GM10847 (cell line): ENCODE data around the gene ARHGEF38.

Source experiments
- POLR2A ChIP-seq: IDR thresholded peaks from 2 replicates; pipeline ENCODE4 v1.6.1; 2011; ENCODE audit not compliant: insufficient read length; ENCODE audit errors: extremely low read depth

ARHGEF38 gene

DNA sequence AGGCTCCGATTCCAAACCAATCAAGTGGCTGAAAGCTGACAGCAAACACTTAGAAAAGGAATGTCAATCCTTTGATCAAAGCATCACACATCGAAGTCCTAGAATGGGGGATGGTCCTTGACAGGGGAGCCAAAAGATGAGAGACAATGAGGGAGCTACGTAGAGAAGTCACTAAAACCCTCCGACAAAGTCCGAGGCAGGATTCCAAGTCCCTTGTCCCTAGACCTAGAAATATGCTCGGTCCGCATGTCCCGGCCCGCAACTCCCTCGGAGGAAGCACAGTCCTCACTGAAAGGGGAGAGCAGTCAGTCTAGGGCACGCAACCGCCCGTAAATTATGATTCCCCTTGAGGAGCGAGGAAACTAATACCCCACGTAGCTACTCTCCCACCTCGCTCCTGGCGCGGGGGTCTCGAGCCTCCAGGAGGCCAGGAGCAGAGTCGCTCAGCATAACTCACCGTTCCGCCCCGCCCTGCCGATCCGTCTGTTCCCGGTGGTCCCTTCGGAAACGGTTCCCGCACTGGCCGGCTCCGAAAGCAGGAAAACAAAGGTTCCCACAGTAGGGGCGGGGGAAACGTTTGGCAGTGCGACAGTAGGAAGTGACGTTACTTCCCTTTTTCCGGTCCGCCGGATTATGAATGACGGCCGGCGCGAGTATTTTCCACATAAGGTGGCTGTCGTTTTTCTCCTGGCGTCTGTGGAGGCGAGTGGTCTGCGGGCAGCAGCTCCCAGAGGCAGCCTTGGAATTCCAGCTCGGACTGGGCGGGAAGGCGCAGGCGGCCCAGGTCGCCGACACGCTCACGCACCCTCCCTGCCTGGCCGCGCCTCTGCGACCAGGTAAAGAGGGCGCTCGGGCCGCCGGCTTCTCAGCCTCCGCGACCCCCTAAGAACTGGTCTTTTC, 156.0 kb downstream of the ARHGEF38 start, which contains the start of the genes GSTCD and INTS12:
GSTCD (plus strand) TSS at position 604 of the 900 bp plus-strand sequence. CDS start 8,830 bp downstream, outside the sequence.
INTS12 (minus strand) TSS at position 509 of the 900 bp plus-strand sequence. CDS start 8,684 bp downstream, outside the sequence.
- peak; percentile 89 for TF ChIP-seq POLR2A

- TF ChIP-seq POLR2A, result no peak
Observed at GRCh38 chr4:105709081-105709450, 156.6 kb downstream of the ARHGEF38 start.

DNA sequence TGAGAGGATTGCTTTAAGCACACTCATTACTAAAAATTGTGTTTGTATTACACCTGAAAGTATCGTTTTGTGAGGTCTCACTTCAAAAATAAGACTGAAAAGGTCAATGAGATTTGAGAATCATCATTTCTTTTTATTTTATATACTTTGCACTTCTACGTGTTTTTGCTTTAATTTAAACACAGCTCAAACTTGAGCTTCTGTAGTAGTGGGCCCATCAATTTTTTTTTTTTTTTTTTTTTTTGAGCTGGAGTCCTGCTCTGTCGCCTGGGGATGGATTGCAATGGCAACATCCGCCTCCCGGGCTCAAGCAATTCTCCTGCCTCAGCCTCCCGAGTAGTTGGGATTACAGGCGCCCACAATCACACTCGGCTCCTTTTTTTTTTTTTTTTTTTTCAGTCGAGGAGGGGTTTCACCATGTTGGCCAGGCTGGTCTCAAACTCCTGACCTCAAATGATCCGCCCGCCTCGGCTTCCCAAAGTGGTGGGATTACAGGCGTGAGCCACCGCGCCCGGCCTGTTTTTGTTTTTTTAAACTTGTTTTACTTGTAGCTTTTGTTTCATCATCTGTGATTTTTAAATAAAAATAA, 157.7 kb downstream of the ARHGEF38 start:
- TF ChIP-seq POLR2A, result no peak

DNA sequence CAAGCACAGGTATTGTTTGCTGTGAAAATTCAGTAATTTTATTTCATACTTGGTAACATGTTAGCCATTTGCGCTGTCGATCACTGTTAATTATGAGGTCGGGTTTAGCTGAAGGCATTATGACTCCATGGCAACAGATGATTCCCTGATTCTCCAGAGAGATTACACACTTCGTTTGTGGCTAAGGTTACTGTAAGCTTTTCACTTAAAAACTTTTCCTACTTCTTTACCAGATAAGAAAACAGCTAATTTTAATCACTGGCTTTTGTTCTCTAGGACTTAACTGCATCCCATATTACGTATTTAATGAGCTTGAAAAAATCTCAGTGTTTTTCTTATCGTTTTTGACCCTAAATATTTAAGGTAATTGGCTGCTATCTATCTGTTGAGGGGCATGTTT, 158.3 kb downstream of the ARHGEF38 start:
- TF ChIP-seq POLR2A, result no peak

GRCh38 chr4:105712766-105713165, 160.3 kb downstream of the ARHGEF38 start:
- no peak for TF ChIP-seq POLR2A

DNA sequence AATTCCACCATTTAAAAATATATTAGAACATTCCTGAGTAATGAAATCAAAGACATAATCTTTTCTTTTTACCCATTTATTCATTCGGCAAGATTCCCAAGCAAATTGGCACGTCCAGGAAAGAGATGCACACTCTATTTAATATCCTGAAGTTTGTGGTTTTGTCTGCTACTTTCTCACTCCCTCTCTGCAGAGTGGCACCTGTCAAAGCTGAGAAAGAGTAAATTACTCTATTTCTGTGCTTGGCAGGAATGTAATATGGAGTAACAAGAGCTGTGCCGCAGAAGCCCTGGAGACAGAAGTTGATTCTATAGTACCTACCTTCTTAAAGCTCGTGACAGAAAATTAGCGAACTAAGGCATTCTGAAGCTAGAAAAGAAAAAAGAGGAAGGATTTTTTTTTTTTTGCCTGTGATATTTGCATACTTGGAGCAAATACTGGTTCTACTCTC, 161.7 kb downstream of the ARHGEF38 start:
- no peak for TF ChIP-seq POLR2A

DNA sequence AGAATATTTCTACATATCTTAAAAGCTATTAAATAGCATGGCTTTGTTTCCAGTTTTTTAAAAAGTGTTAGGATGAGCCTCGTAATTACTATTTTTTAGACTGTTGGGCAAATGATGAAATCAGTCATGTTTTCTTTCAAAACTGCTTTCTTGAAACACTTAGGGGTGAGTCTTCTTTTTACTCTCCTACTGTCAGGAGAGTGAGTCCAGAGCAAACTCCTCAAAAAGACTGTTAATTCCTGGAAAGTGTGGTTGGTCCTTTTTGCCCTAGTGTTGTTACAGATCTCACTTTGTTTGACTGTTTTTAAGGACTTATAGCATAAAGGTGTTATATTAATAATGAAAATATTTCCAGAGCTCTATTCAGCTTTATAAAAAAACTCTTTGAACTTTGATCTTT, 162.5 kb downstream of the ARHGEF38 start:
- no peak for TF ChIP-seq POLR2A

DNA sequence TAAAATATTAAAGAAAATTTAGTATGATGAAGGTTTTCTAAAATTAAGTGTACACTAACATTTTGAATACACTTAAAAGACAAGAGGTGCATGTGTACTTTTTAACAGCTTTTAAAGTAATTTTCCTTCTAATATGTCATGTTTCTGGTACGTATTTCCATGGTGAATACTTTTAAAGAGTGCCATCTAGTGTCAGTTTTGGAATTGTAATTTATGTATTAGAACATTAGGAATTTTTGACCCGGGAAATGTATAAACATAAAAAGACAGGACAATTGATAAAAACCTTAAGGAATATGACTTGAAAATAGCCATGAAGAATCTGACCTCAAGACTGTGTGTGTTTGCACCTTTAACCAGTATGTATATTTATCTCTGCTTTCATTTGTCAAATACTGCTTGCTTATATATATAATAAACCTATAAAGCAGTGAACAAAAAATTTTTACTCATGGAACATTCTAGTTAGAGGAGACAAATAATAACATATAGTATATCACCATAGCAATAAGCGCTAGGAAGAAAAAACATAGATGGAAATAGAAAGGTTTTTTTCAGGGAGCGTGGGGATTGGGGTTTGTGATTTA, 163.4 kb downstream of the ARHGEF38 start:
- TF ChIP-seq POLR2A, result no peak

DNA sequence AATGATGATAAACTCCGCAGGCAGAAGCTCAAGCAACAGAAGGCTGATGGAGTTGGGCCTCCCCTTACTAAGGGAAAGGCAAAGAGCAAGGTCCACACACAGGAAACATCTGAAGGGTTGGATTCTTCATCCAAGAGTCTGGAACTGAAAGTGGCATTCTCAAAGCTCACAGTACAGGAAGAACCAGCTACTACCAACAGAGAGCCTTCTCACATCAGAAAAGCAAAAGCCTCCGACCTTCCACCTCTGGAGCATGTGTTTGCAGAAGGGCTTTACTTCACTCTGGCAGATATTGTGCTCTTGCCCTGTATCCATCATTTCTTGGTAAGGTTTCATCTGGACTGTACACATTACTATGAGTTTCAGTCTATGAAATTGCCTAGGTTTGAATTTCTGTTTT, 166.8 kb downstream of the ARHGEF38 start:
- TF ChIP-seq POLR2A, result no peak

GRCh38 chr4:105725623-105726022, 173.2 kb downstream of the ARHGEF38 start:
- no peak for TF ChIP-seq POLR2A
